ENCODE data around the gene RBP5. TPM values are rescaled to one million over a fixed set of nuclear protein-coding genes. Genes with fewer than 3 reads are reported as not detected.

The RBP5 gene
- polyA plus RNA-seq, 2 of the 4 experiments (the other 2 are of a cell fraction), result 0.25 TPM; not detected in 1

- Histone ChIP-seq H3K4me1 (peaks cover 15% of the 10 kb centered on the region; the same call in 2 of the 3 replicates), H3K9me3 (no peaks in the 10 kb centered on the region), H3K27ac (0 out of 6 replicates have a peak overlapping the region, but pooled peaks of 1 of the 2 experiments have one; percentile 21), H3K4me2 (no peak overlapping the region), H3K4me3 (no peak overlapping the region)
- no peak for ATAC-seq
- ChIA-PET CTCF (interaction anchor here (0.8 to 13.4 kb wide), 8 partner anchors 10 to 217 kb away, joined by 3 to 197 read pairs (median 8); partner anchors contain the start of genes C1RL and C1S), POLR2A (interaction anchor here (1.7 kb wide), 1 partner anchor 10 kb away, joined by 9 read pairs; no protein-coding TSS in a partner anchor)
- TF ChIP-seq CHD4 (IDR thresholded peaks at IDR 0.05; ENCODE audit: borderline replicate concordance), result no peak
- TF ChIP-seq, protein P1, sequence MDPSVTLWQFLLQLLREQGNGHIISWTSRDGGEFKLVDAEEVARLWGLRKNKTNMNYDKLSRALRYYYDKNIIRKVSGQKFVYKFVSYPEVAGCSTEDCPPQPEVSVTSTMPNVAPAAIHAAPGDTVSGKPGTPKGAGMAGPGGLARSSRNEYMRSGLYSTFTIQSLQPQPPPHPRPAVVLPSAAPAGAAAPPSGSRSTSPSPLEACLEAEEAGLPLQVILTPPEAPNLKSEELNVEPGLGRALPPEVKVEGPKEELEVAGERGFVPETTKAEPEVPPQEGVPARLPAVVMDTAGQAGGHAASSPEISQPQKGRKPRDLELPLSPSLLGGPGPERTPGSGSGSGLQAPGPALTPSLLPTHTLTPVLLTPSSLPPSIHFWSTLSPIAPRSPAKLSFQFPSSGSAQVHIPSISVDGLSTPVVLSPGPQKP (IDR thresholded peaks at IDR 0.05; ENCODE audit: low read depth, low read length), result no peak
- TF ChIP-seq HOXA7 (CRISPR knock-in tag; IDR thresholded peaks at IDR 0.05), result no peak
- no peak for TF ChIP-seq HOXB13 (CRISPR knock-in tag; IDR thresholded peaks at IDR 0.05; ENCODE audit: low read depth)
- no peak for TF ChIP-seq ZFP36 (IDR thresholded peaks at IDR 0.05; ENCODE audit: borderline replicate concordance, partially characterized antibody)
- TF ChIP-seq, protein P2, sequence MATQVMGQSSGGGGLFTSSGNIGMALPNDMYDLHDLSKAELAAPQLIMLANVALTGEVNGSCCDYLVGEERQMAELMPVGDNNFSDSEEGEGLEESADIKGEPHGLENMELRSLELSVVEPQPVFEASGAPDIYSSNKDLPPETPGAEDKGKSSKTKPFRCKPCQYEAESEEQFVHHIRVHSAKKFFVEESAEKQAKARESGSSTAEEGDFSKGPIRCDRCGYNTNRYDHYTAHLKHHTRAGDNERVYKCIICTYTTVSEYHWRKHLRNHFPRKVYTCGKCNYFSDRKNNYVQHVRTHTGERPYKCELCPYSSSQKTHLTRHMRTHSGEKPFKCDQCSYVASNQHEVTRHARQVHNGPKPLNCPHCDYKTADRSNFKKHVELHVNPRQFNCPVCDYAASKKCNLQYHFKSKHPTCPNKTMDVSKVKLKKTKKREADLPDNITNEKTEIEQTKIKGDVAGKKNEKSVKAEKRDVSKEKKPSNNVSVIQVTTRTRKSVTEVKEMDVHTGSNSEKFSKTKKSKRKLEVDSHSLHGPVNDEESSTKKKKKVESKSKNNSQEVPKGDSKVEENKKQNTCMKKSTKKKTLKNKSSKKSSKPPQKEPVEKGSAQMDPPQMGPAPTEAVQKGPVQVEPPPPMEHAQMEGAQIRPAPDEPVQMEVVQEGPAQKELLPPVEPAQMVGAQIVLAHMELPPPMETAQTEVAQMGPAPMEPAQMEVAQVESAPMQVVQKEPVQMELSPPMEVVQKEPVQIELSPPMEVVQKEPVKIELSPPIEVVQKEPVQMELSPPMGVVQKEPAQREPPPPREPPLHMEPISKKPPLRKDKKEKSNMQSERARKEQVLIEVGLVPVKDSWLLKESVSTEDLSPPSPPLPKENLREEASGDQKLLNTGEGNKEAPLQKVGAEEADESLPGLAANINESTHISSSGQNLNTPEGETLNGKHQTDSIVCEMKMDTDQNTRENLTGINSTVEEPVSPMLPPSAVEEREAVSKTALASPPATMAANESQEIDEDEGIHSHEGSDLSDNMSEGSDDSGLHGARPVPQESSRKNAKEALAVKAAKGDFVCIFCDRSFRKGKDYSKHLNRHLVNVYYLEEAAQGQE (IDR thresholded peaks at IDR 0.05), result no peak
- TF ChIP-seq HDAC2 (IDR thresholded peaks at IDR 0.05), result no peak
- no peak for TF ChIP-seq NR3C1 (IDR thresholded peaks at IDR 0.05)
- no peak for TF ChIP-seq BHLHE40 (IDR thresholded peaks at IDR 0.05; ENCODE audit: low read depth, low read length)
- no peak for TF ChIP-seq ZSCAN20 (CRISPR knock-in tag; IDR thresholded peaks at IDR 0.05)
- TF ChIP-seq RNF2 (IDR thresholded peaks at IDR 0.05; ENCODE audit: borderline replicate concordance, low read depth), result no peak
- no peak for TF ChIP-seq ZNF302 (CRISPR knock-in tag; IDR thresholded peaks at IDR 0.05)
- no peak for TF ChIP-seq GATA3 (IDR thresholded peaks at IDR 0.05; ENCODE audit: borderline replicate concordance)
- no peak for TF ChIP-seq CEBPB (IDR thresholded peaks at IDR 0.05)
- no peak for TF ChIP-seq BCL3 (IDR thresholded peaks at IDR 0.05)
- TF ChIP-seq FOSL2 (IDR thresholded peaks at IDR 0.05), result no peak
- TF ChIP-seq FOSL2 (CRISPR knock-in tag; IDR thresholded peaks at IDR 0.05), result no peak
- TF ChIP-seq FOXS1 (CRISPR knock-in tag; IDR thresholded peaks at IDR 0.05), result no peak
- 84% methylated on average over 10 of the region's 11 CpGs for WGBS (ENCODE audit: missing lambda C conversion rate)
- FAIRE-seq, result no peak
- no peak for DNase-seq (ENCODE audit: low read depth in 1 of 2, low spot score in 1 of 2)
Observed at GRCh38 chr12:7089196-7089871, 39.4 kb downstream of the RBP5 start.

GRCh38 chr12:7083125-7083524 lies 45.6 kb downstream of the RBP5 start:
- no peak overlapping the region for H3K27ac ChIP-seq
- no peak for FAIRE-seq
- H3K4me1 ChIP-seq, result peaks cover 23% of the 10 kb centered on the region
- CTCF ChIA-PET, result interaction anchor here (0.6 to 1.4 kb wide), 4 partner anchors 10 to 25 kb away, joined by 3 to 6 read pairs (median 6); partner anchors contain the start of genes C1R and C1S
- TF ChIP-seq HDAC2 (IDR thresholded peaks at IDR 0.05), result no peak
- no peak for TF ChIP-seq NFE2L2 (conservative IDR thresholded peaks at IDR 0.05; ENCODE audit: low read length)
- TF ChIP-seq ZC3H11A (IDR thresholded peaks at IDR 0.05), result no peak
- no peak for TF ChIP-seq BCL3 (IDR thresholded peaks at IDR 0.05)
- TF ChIP-seq FOXS1 (CRISPR knock-in tag; IDR thresholded peaks at IDR 0.05), result no peak
- TF ChIP-seq PHF8 (IDR thresholded peaks at IDR 0.05; ENCODE audit: borderline replicate concordance, low read depth), result no peak
- no peak for TF ChIP-seq POLR2AphosphoS2 (conservative IDR thresholded peaks at IDR 0.05; ENCODE audit: low read length)
- TF ChIP-seq FOSL2 (IDR thresholded peaks at IDR 0.05), result no peak
- TF ChIP-seq FOSL2 (CRISPR knock-in tag; IDR thresholded peaks at IDR 0.05), result no peak
- no peak for TF ChIP-seq HOXA7 (CRISPR knock-in tag; IDR thresholded peaks at IDR 0.05)
- no peak for TF ChIP-seq CBX8 (IDR thresholded peaks at IDR 0.05)
- TF ChIP-seq ESRRA (IDR thresholded peaks at IDR 0.05; ENCODE audit: borderline replicate concordance, low read length), result no peak
- TF ChIP-seq KDM1A (IDR thresholded peaks at IDR 0.05; ENCODE audit: low read depth), result no peak
- TF ChIP-seq CHD2 (IDR thresholded peaks at IDR 0.05; ENCODE audit: low read length, partially characterized antibody), result no peak
- TF ChIP-seq ZFP36 (IDR thresholded peaks at IDR 0.05; ENCODE audit: borderline replicate concordance, partially characterized antibody), result no peak
- no peak for DNase-seq (ENCODE audit: low read depth in 1 of 2, low spot score in 1 of 2)
- no peak overlapping the region for H3K4me3 ChIP-seq
- no peaks in the 10 kb centered on the region for H3K9me3 ChIP-seq
- no peak for ATAC-seq
- POLR2A ChIA-PET, result no interaction called here
- no peak overlapping the region for H3K4me2 ChIP-seq

All from A549 (cell line).